Medulla oblongata (tissue), 1 donor: ENCODE measurements around the gene EIF2S3.
"Not testable (repeated sequence)": the region's sequence is repeated elsewhere in the genome, so short reads cannot be mapped to it uniquely, and the experiment has no call there.

Experiments used
- DNase-seq: peaks from one replicate; pipeline ENCODE4 v3.0.0-alpha.2; 2015; ENCODE audit errors: extremely low spot score

The EIF2S3 gene

DNA sequence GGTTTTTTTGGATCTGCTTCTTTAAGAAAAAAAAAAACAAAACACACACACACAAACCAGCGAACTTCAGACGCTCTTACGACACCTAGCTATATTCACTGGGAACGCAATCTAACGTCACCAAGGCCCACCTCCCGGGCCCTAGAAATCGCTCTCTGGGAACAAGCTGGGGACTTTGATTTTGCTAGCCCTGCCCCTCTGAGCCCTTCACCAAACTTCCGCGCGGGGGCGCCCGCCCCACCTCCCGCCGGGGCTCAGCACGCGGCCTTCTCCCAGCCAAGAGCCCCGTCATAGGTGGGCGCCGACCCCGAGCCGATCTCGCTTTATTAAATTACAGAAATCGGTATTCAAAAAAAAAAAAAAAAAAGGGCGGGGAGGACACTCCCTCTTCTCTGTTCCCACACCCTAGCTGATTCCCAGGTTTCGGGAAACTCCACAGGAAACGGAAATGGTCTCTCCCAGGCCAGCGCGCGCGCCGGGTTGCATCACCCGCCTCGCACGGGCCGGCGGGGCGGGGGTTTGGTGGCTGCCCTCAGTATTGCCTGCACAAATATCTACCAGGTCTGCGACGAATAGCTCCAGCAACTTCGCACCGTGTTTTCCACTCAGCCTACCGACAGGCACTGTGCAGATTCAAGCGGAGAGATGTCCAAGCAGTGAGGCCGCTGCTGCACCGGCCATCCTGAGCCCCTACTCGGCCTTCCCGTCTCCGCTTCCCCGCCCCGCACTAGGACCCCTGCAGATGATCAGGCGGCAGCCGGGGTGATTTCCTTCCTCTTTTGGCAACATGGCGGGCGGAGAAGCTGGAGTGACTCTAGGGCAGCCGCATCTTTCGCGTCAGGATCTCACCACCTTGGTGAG, at the start of gene EIF2S3:
TSS of gene EIF2S3 (plus strand) at position 775 of the 861 bp plus-strand sequence. CDS start at position 788, 13 bp downstream.
- peak; percentile 93 for DNase-seq

DNA sequence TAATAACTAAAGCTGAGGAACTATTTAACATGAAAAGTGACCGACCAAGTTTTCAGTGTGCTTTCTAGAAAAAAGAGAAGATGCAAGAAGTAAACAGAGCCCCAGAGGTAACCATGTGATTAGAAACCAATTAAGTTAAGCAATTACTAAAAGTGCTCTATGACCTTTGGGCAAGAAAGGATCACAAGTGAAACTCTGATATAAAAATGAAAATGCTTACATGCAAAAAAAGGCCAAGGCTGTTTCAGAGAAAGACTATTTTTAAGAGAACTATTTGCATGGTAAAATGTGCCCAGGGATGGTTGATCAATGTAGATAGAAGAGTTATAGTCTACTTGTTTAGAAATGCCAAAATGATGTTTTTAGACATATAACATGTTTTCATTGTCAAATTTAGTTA, 49.7 kb upstream of the EIF2S3 start:
- DNase-seq: no peak

DNA sequence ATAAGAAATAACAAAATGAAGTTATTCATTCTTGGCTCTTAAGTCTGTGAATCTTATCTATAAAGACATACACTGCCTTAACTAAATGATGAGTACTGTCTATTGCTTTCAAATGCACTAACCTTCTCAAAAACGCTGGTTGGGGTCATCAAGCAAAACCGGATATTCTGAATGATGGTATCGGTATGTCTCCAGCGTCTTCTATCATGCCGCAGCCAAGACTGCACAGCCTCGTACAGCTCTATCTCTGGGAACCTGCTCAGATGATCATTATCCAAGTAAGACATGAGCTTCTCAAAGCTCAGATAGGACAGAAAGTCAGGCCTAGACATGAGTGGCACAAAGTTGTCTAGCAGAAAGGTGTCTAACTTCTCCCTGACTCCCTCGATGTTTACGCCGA, 48.9 kb upstream of the EIF2S3 start:
- no peak for DNase-seq

DNA sequence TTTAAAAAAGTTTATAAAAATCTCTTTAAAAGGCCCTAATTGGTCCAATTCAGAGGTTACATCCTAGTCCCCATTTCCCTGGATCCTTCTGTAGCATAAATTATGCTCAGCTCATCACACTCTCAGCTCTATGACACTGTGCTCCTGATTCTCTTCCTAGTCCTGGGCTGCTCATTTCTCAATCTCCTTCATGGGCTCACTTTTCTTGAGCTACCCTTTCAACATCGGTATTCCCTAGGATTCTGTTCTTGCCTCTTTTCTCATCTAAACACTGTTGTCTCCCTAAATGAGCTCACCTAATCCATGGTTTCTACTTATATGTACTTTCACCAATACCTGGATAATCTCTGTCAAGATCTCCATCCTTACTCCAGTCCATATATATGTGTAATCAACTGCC, 42.5 kb upstream of the EIF2S3 start:
- DNase-seq: no peak

DNA sequence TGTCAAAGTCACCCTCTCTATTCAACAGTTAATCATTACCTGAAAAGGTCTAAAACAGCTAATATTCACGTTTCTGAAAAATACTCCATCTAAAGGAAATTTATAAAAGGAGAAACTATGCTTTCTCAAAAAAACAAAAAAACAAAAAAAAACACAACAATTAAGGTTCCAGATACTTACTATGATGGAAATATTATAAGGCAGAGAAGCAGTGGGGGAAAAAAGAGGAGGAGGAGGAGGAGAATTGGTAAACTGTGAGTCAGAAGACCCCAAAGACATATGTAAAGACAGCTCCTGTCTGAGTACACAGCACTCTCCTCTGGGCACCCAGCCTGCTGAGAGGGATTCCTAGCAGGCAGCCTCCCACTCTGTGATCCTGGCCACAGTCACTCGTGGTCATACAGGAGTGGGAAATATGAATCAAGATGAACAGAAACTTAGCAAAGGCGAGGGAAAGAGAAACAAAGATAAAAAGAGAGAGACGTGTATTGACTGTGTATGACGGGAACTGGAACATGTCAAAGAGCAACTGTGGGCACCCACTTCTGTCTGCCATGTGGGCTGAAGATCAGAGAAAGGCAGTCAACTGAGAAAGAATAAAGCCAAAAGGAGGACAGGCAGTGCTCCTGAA, 40.3 kb upstream of the EIF2S3 start:
- no peak for DNase-seq

DNA sequence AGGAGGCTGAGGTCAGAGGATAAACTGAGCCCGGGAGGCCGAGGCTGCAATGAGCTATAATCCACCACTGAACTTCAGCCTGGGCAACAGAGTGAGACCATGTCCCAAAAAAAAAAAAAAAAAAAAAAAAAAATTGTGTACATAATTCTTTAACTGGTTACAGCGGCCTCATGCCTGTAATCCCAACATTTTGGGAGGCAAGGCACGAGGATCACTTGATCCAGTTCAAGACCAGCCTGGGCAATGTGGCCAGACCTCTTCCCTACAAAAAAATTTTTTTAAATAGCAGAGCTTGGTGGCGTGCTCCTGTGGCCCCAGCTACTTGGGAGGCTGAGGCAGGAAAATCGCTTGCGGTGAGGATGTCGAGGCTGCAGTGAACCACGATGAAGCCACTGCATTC, 37.1 kb upstream of the EIF2S3 start:
- DNase-seq: no peak

DNA sequence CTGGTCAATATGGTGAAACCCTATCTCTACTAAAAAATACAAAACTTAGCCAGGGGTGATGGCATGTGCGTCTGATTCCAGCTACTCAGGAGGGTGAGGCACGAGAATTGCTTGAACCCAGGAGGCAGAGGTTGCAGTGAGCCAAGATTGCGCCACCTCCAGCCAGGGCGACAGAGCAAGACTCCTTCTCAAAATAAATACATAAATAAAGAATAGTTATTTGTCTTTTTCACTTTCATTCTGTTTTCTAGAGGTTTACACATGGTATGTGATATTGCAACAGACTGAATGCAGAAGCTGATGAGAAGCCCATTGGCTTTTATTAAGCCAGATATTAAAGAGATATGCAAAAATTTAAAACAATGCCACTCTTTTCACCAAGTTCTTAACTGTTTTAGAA, 35.9 kb upstream of the EIF2S3 start:
- DNase-seq: no peak

DNA sequence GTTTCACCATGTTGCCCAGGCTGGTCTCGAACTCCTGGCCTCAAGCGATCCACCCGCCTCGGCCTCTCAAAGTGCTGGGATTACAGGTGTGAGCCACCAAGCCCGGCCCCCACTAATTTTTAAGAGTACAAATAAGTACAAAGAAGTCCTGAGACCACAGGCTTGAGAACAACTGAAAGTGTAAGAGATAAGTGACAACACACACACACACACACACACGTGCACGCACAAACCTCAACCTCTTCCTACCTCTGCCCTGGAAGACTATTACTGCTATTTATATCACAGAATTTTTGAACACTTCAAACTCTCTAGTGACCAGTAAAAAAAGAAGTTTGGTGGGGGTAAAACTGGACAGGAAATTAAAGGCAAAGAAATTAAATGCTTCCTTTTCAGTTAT, 35.3 kb upstream of the EIF2S3 start:
- DNase-seq: no peak

DNA sequence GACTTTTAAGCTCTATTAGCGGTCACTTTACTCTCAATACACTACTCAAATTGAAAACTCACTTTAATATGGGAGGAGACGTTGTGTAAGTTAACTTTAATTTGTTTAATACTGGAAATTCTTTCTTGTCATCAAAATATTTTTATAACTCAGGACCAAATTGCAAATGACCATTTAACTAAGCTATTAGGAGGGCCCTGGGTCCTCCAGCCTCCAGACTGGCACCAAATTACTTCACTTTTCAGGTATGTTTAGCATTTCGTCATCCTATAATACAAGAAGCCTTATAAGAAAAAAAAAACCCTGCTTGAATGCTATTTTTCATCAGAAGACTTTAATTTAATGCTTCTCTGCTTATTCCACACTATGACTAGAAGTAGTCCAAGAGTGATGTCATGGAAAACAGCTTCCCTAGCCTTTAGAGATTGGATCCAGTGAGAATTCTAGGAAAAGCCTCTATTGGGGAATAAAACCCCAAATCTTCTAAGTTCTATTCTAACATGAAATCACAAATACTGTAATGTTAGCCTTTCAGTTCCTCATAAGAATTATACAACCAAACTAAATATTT, 34.4 kb upstream of the EIF2S3 start:
- DNase-seq: no peak

DNA sequence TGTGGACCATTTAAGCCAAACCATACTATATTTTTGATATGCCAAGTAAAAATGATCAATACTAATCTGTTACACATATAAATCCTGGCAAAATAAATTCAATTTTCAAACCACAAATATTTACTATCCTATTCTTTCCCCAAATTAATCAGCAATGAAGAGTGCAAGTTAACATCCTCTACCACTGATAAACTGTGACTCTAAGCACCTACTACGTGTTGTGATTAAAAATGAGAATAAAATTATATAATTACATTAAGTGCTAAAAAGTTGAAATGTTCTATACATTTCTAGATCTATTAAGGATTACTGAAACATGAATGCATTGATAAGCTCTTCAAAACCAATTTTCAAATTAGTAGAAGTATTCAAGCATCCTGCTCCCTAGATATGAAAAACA, 31.2 kb upstream of the EIF2S3 start:
- no peak for DNase-seq

DNA sequence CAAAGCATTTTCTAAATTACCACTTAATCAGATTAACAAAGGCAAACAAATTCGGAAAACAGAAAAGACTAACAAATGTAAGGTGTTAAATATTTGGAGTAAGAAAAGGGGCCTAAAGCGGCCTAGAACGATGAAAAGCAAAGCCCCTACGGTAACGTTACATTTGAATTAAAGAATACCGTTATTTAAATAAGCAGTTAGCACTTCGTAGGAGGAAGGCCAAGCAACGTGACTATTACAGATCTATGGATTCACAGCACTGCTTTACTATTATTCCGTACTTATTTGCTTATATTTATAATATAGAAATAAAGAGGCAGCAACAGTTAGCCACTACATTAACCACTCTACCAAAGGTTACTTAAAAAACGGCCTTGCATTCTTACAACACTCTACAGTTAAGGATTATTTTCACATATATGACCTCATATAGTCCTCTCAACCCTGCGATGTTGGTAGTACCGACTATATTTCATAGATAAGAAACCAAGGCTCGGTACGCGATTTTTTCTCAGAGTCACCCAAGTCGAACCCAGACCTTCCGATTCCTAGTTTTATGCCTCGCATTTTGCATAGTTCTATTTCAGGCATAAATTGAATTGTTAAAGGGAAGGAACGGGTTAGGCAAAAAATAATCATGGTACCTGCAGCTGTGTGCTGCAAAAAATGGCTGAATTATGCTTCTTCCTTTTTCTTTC, 30.6 kb upstream of the EIF2S3 start:
- peak; percentile 3 for DNase-seq

DNA sequence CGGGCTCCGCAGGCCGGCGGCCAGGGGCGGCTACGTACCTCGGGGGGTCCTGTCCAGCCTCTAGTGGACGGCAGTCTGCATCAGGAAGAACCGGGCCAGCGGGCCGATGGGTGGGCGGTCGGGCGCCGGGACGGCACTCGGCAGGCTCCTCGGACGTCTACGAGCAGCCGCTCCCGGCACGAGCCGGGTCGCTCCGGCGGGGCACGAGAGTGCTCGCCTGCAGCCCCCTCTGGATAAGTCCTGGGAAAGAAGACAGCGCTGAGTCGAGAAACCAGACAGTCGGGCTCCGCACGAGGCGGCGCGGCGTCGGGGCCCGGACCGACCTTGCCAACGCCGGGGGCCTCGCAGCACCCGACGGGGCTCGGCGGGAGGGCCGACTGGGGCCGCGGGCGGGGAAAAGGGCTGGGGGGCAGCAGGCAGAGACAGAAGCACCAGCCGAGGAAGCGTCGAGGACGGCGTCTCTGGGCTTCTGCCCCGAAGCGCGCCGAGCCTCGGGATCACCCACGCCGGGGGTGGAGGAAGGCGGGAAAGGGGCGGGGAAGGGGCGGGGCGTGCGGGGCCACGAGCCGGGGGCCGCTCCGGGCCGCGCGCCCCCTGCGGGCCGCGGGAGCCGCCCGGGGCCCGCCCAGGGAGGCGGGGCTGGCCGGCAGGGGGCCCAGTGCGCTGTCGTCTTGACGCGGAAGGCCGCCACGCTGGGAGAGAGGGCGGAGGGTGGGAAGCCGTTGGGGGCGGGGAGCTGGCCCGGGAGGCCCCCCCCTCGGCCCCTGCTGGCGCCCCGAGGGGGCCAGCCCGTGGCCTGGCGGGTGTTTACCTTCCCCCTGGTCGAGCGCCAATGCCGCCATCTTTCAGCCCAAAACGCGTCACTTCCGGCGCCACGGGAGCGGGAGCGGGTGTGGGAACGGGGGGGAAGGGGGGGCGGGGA, 29.7 kb upstream of the EIF2S3 start:
- DNase-seq: peak; percentile 79

DNA sequence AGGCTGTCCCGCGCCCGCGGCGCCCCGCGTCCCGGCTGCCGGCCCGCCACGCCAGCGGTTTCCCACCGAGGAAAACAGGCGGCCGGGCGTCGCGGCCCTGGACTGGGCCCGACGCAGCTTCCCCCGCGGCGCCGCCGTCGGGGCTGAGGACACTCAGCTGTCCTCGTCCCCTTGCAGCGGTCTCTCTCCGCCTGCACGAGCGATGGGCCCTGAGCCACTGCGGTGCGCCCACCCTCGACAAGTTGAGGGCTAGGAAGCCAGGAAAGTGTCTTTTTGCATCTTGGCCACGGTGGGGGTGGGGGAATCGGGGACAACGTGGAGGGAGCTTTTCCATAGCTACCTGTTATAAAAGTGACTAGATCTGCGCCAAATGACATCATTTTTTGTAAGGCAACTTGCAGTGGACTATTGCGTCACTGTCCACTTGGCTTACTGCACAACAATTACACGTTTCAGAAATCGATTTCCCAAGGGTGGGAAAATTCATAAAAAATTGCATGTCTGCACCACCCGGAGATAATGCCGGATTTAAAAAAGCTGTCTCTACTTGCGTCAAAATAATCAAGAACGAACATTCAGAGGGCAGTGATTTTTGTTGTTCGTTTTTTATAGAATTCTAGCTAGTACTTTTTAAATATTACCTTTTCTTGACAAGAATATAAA, 28.9 kb upstream of the EIF2S3 start:
- peak; percentile 31 for DNase-seq

DNA sequence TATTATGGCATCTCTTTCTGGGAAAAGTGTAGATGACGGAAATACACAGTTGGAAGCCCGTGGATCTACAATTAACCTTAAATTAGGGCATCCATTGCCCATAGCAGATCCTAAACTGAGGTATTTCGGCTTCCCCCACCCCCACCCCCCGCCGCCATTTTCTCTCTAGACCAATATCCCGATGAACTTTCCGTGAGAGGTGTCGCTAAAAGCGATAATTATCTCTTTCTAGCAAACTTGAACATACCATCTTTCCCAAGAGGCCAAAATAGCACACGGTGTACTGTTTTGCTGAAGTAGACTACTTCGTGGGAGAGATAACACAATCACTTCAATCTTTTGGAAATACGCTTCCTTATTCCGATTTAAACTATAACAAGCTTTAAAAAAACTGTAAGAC, 28.3 kb upstream of the EIF2S3 start:
- peak; percentile 19 for DNase-seq

DNA sequence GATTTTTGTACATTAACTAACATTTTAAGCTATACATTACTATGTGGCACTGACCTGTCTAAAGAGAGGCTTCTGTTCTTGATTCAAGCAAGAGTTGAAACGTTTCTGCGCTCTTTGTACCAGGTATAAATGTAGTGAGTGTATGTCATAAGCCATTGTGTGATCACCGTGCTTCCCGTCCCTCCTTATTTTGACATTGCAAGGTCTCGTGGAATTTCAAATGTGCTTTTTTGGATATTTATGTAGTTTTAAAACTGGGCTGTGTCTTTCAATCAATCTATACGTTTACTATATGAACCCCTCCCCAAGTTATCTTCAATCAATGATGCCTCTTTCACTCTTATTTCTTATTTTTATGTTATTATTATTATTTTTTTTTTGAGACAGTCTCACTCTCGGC, 27.7 kb upstream of the EIF2S3 start, which contains the start of gene KLHL15:
TSS of gene KLHL15 (minus strand) at position 101 of the 400 bp plus-strand sequence. CDS start 20,493 bp downstream, outside the sequence.
- DNase-seq: no peak

DNA sequence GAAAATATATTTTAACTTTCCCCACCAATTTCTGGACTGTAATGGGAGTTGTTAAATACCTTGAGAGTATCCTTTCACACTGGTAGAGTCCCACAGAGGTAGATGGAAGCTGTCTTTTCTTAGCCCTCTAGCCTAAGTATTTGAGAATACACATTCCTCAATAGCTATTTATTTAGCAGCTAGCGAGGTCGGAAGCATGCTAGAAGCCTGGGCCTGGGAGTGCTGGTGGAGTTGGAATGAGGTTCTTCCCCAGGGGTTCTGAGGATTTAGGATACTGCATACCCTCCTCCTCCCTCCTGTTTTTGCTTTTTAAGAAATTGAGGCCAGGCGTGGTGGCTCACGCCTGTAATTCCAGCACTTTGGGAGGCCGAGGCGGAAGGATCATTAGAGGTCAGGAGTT, 26.8 kb upstream of the EIF2S3 start:
- no peak for DNase-seq

DNA sequence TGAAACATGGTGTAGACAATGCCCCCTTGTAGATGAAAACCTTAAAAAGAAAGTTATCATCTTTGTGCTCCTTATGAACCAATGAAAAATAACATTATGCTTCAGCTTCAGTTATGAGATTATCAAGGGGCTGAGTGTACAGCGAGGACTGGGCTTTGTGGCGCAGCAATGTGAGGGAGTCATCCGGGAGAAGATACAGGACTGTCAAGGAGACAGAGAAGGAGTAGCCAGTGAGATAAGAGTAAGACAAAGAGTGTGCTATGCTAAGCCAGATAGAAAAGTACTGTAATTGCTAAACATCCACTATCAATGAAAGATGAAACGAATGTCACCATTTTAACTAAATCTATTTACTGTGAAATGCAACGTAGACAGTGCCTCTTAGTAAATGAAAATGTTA, 24.2 kb upstream of the EIF2S3 start:
- DNase-seq: no peak

DNA sequence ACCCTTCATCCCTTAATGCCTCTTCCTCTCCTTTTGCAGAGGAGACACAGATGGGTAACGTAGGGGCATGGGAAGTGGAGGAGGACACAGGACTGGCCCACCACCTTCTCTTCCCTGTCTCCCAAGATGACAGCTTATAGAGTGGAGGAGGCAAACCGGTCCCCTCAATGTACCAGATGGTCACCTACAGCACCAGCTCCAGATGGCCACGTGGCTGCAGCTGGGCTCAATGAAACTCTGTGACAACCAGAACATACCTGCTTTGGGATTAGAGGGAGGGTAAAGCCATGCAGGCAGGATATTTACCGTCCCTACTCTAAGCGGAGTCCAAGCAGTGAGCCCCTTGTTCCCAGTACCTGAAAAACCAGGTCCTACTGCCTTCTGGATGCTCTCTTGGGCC, 20.3 kb upstream of the EIF2S3 start:
- no peak for DNase-seq

DNA sequence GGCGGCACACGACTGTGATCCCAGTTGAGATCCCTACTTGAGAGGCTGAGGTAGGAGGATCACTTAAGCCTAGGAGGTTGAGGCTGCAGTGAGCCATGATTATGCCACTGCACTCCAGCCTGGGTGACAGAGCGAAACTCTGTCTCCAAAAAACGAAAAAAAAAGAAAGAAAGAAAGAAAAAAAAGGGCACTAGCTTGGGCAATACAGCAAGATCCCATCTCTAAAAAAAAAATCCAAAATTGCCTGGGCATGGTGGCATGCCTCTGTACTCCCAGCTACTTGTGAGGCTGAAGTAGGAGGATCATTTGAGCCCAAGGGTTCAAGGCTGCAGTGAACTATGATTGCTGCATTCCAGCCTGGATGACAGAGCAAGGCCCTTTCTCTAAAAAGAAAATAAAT, 17.0 kb upstream of the EIF2S3 start:
- no peak for DNase-seq

DNA sequence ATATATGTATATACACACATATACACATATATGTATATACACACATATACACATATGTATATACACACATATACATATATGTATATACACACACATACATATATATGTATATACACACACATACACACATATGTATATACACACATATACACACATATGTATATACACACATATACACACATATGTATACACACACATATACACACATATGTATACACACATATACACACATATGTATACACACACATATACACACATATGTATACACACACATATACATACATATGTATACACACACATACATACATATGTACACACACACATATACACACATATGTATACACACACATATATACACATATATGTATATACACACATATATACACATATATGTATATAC, 8.7 kb upstream of the EIF2S3 start:
- DNase-seq: not testable (repeated sequence)

DNA sequence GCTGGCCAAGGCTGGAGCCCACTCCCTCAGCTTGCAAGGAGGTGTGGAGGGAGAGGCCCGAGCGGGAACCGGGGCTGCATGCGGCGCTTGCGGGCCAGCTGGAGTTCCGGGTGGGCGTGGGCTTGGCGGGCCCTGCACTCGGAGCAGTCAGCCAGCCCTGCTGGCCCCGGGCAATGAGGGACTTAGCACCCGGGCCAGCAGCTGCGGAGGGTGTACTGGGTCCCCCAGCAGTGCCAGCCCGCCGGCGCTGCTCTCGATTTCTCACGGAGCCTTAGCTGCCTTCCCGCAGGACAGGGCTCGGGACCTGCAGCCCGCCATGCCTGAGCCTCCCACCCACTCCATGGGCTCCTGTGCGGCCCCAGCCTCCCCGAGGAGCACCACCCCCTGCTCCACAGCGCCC, 5.1 kb upstream of the EIF2S3 start:
- not testable (repeated sequence) for DNase-seq
